ENCODE data around the gene ZFYVE16.
"Not testable (repeated sequence)": the region's sequence is repeated elsewhere in the genome, so short reads cannot be mapped to it uniquely, and the experiment has no call there.

Gene ZFYVE16

DNA sequence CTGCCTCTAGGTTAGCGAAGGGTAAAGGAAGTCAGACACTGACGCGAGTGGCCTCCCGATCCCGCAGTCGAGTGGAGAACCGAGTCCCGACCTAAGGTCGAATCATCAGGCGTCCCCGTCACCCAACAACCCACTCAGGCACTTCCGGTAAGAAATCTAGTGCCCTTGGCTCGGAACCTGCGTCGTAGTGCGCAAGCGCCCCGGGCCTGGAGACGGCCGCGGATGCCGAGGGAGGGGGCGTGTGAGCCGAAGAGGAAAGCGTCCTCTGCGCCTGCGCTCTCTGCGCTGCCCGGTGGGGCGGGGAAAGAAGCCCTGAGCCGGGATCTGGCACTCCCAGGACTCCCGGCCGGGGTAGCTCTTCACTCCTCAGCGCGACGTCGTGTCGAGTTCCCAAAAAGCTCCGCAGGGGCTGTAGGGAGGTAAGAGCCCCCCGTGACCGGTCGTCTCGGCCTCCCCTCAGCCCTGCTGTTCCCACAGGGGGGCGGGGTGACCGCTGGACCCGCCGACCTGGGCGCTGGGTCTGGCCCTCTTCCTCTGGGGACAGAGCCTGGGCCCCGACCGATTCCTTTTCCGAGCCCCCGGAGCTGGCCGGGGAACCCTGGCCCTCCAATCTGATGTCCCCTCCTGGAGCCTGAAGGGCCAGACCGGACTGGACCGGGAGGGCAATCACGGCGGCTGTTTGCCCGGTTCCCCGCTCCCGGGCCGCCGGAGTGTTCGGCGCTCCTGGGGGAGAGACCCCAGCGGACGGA is at the start of gene ZFYVE16:
TSS of gene ZFYVE16 (plus strand) at position 330 of the 749 bp plus-strand sequence. CDS start 26,084 bp downstream, outside the sequence.
- peak; percentile 92 for DNase-seq

DNA sequence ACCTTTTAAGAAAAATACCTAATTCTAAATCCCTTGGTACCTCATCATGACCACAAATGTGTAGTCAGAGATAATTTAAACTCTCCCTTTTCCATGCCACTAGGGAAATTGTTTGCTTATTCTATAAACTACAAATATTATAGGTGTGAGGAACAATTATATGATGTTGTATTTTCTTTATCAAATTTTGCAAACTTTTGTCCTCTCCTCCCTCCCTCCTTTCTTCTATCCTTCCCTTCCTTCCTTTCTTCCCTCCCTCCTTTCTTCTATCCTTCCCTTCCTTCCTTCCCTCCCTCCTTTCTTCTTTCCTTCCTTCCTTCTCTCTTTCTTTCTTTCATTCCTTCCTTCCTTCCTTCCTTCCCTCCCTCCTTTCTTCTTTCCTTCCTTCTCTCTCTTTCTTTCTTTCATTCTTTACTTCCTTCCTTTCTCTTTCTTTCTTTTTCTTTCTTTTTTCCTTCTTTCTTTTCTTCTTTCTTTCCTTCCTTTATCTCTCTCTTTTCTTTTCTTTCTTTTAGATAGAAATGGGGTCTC is 46.9 kb upstream of the ZFYVE16 start:
- no peak for DNase-seq

DNA sequence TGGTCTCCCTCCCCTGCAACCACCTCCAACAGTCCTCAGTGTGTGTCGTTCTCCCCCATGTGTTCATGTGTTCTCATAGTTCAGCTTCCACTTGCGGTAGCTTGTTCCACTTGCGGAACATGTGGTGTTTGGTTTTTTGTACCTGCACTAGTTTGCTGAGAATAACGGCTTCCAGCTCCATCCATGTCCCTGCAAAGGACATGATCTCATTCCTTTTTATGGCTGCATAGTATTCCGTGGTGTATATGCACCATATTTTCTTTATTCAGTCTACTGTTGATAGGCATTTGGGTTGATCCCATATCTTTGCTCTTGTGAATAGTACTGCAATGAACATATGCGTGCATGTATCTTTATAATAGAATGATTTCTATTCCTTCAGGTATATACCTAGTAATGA is 43.0 kb upstream of the ZFYVE16 start:
- DNase-seq = no peak

DNA sequence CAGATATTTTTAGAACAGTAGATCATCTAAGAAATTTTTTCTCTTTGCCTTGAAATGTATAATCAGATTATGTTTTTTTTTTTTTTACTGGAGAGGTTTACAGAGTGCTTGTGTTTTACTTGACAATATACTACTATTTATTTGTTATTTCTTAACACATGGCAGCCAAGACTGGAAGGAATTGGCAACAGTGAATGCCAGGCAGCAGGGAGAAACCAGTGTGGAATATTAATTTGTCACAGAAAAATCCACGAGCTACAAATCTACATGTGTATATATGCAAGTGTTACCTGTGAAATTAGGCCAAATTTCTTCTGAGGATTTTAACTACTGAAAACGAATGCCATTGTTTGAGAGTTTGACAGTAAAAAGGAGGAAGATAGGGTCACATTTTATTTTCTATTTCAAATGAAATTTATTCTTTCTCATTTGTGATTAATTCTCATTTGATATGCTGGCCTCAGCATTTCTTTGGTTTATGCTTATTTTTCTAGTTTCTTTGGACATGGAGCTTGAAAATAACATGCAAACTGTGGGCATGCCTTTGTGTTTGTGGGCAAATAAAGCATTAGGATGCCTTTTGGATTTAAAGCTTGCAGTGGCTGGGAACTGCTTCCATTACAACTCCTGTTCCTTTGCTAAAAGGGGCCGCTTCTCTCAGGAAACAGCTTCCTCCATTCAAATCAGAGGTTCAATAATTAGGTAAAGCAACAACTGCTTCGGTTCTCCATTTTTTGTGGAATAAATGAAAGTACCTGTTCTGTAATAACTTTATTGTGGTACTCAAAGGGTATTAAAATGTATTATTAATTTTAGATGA is 39.0 kb upstream of the ZFYVE16 start:
- DNase-seq = no peak

DNA sequence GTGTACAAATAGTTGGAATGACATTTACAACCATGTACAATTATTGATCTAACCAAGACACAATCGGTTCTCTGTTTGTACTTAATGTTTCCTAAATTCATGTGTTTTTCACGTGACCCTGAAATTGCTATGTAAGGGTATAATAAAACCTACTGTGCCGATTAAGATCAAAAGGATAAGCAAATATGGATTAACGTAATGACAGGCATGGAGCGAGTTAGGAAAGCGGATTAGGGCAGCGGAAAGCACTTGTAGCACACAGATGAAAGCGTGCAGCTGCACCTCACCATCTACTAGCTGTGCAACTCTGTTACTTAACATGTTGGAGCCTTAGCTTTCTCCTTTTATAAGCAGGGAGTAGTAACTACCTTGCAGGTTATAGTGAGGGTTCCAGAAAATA is 38.3 kb upstream of the ZFYVE16 start:
- DNase-seq = peak; percentile 45

DNA sequence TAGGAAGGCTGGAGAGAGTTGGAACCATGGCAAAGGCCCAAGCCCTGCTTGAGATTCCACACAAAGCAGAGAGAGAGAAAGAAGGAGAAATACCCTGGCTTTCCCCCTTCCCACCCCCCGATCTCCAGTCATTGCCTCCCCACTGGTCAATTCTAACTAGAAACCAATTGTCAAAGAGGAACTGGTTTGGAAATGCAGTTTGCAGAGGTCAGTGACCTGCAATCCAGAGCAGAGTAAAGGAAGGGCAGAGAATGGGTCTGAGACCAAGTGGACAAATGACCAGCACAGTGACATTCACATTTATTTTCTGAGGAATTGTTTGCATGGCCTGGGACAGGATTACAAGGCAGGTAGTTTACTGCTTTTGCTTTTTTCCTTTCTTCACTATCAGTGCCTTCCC is 37.5 kb upstream of the ZFYVE16 start:
- DNase-seq = no peak

DNA sequence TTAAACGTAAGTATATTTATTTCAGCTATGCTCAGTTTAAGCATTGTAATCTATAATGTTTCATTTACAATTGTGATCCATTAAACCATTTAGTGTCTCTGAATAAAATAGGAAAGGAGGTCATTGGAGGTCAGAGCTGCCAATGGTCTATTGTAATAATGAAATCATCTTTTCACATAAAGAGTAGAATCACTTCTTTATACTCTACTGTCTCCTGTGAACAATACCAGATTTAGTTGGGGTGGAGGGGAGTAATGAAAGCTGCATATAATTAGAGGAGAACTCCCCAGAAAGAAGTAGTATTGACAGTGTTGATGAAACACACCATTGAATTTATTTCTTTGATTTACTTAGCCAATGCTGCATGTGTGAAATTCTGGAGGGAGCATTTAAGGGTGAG is 35.1 kb upstream of the ZFYVE16 start:
- DNase-seq = no peak

DNA sequence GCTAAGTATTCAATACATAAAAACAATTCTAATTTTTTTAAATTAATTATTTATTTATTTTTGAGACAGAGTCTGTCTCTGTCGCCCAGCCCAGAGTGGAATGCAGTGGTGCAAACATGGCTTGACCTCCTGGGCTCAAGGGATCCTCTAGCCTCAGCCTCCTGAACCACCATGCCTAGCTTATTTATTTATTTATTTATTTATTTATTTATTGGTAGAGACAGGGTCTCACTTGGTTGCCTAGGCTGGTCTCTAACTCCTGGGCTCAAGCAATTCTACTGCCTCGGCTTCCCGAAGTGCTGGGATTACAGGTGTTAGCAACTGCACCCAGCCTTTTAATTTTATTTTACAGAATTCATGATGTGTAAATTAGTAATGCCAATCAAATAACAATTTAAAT is 33.7 kb upstream of the ZFYVE16 start:
- DNase-seq = no peak

DNA sequence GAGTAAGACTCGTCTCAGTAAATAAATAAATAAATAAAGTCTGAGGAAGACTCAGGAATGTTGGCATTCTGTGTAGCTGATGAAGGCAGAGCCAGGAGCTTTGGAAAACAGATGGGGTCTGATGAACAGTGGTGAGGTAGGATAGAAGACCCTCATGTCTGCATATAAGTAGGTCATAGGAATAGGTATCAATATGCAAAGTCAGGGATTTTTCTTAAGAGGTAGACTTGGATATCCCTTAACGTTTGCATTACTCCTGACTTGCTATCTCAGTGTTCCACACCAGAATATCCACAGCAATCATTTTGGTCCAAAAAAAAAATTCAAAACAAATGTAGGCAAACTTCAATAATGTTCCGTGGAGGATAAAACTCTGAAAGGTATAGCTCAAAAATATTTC is 31.3 kb upstream of the ZFYVE16 start:
- DNase-seq = no peak

DNA sequence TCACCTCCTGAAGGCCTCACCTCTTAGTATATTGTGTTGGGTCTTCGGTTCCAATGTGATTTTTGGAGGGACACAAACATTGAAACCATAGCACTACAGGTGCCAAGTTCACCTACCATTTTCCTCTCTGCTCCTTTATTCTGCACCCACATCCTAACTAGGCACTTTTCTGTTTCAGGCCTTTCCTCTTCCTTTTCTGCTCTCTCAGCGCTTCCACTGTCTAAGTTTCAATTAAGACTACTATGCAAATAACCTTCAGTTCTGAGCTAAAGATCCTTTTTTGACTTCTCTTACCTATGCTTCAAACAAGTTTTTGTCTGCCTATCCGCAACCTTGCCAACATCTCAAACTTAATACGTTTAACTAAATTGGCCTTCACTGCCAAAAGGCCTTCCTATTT is 25.4 kb upstream of the ZFYVE16 start:
- DNase-seq = no peak

DNA sequence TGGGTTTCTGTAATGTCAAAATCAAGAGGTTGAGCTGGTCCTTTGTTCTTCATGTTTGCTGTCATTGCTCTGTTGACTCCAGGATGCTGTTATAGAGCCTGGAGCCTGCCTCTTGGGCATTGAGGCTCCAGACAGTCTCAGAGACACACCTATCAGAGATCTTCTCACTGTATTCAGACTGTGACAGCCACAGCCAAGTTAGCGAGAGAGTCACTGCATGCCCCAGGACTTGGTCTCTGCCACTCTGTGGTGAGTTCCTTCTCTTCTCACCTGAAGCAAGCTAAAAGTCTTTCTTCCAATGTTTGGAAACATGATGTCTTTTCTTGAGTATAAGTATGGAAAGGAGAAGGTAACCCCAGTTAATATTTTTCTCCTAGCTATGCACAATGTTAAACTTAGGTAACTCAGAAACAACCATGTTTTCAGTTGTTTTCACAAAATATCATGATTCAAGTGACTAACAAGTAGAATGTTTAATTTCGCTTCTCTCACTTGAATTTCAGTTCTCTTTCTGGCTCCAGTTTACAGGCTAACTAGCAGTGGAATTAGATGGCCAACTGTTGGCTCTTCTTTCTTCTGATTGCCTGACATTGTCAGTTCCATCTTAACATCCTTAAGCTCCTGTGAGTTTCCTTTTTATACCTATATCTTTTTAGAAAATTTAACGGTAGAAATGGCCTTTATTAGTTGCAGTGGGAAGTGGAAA is 20.6 kb upstream of the ZFYVE16 start:
- DNase-seq = no peak

DNA sequence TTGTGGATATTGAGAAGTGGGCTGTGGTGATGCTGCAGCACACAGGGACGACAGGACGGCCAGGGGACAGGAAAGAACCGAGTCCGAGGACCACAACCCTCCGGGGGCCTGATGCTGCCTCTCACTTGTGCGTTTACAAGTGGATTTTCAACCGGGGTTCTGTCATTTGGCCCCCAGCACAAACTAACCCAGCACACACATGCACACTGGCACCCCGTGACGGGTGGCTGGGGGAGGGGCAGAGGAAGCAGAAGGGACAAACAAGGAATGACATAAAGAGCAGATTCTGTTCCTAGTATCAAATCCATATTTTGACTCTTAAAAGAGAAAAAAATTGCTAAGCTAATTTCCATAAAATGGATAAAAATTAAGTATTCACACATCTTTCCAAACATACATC is 18.3 kb upstream of the ZFYVE16 start:
- no peak for DNase-seq

DNA sequence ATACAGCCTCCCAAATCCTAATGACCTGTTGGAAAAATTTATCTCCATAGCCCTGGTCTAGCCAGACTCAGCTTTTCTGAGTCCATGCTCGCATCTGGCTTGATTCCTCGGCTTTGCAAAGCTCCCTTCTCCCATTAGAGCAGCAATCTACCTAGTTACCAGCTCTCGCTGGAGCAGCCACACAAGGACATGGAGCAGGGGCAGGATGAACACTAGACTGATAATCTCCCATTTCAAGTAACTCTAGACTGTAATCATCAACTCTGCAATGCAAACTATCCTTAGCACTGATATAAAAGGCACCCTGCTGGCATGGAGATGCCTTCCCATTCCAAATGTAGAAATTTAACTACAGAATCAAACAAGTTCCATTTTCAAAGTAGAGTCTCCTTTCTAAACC is 17.5 kb upstream of the ZFYVE16 start:
- peak; percentile 8 for DNase-seq

DNA sequence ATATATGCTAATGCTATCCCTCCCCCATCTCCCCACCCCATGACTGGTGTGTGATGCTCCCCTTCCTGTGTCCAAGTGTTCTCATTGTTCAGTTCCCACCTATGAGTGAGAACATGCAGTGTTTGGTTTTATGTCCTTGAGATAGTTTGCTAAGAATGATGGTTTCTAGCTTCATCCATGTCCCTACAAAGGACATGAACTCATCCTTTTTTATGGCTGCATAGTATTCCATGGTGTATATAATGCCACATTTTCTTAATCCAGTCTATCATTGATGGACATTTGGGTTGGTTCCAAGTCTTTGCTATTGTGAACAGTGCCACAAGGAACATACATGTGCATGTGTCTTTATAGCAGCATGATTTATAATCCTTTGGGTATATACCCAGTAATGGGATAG is 16.6 kb upstream of the ZFYVE16 start:
- DNase-seq = not testable (repeated sequence)

DNA sequence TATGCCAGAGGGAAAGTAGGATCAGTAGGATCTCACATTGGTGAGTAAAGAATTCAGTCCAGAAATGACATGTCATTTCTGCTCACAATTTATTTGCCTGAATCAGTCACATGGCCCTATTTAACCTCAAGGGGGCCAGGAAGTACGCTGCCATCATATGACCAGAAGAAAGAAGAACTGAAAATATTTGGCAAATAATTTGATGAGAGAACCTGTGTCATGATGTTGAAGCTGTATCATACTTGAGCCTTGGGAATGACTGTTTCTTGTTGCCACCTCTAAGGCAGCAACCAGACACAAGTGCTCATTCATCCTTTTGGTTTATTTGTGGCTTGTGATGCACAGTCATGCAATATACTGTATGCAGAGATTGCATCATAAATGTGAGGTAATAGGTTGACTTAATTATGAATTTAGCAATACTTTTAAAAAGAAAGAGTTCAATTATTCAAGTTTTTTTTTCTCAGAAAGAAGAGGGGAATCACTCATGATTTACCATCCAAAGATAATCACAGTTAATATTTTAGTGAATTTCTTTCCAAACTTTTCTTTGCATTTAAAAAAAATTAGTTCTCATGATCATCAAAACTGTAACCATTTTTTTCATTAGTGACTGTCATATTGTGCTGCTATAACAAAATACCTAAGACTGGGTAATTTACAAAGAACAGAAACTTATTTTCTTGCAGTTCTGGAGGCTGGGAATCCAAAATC is 8.2 kb upstream of the ZFYVE16 start:
- no peak for DNase-seq

DNA sequence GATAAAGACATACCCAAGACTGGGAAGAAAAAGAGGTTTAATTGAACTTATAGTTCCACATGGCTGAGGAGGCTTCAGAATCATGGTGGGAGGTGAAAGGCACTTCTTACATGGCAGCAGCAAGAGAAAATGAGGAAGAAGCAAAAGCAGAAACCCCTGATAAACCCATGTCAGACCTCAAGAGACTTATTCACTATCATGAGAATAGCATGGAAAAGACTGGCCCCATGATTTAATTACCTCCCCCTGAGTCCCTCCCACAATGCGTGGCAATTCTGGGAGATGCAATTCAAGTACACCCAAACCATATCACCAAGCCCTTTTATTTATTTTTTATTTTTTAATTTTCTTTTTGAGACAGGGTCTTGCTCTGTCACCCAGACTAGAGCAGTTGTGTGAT is 7.5 kb upstream of the ZFYVE16 start:
- not testable (repeated sequence) for DNase-seq

DNA sequence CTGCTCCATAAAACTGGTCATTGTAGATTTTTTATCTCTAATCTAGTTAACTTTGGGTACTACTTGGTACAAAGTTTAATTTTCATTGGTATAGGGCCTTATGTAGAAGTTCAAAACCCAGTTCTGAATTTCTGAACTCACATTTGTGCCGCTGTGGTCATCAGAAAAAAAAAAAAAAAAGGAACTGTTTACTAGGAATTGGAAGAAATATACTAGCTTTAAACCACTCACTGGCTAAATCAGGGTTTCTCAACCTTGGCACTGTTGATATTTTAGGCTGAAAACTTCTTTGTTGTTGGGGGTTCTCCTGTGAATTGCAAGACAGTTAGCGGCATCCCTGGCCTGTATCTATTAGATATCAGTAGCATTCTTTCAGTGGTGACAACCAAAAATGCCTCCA is 4.1 kb upstream of the ZFYVE16 start:
- no peak for DNase-seq

DNA sequence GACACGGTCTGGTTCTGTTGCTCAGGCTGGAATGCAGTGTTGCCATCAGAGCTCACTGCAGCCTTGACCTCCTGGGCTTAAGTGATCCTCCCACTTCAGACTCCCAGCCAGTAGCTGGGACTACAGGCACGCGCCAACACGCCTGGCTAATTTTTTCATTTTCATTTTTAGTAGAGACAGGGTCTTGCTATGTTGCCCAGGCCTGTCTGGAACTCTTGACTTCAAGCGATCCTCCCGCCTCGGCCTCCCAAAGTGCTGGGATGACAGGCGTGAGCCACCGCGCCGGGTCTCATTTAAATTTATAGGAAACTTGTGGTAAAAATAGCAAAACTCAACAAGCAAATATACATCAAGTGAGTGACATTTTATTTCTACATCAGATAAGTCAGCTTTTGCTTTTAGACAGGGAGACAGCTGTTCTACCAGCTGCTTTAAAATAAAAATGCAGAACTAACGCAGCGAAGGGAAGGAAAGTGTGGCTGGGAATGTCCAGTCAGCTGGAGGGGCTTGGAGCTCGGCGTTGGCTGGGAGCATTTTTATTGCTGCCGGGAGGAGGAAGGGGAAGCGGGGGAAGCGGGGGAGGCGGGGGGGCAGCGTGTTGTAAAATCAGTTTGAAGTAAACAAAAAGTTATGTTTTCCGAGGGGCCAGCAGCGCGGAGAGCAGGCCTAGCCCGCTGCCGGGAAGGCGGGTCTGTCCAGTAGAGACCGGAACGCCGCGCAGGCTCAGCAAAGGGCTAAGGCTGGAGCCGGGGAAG is 707 bp upstream of the ZFYVE16 start:
- DNase-seq = peak; percentile 73

DNA sequence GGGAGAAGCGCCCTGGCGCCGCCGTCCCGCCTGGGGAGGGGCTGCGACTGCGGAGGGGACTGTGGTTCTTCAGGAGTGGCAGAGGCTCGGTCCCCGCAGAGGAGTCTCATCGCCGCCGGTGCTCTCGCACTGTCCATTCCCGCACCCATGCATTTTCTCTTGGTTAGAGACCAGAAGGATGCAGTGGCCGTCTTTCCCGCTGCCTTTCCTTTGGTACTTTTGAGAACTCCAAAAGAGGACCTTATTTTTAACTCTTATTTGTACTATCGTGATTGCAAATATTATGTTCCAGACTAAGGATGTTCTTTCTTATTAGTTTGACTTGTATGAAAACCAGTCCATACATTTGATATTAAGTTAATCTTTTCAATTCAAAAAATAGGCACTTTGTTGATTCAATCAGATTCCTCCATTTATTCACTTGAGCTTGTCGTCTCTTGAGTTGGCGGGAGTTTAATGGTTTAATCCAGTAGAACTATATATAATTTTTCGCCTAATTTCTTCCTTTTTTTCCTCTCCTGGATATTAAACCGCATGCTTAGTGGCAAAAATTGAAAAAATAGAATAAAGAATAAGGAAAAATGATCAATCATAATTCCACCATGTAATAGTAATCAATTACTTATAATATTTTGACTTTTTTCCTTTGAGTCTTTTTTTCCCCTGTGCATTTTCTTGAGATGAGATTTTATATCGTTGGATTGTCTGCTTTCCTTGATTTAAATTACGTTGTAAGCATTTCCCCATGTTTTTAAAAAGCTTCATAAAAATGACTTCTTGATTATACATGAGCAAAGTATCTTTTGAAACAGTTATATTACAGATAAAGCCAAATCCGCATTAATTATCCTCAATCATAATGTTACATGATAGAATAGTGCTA is 861 bp downstream of the ZFYVE16 start:
- DNase-seq = peak; percentile 36

DNA sequence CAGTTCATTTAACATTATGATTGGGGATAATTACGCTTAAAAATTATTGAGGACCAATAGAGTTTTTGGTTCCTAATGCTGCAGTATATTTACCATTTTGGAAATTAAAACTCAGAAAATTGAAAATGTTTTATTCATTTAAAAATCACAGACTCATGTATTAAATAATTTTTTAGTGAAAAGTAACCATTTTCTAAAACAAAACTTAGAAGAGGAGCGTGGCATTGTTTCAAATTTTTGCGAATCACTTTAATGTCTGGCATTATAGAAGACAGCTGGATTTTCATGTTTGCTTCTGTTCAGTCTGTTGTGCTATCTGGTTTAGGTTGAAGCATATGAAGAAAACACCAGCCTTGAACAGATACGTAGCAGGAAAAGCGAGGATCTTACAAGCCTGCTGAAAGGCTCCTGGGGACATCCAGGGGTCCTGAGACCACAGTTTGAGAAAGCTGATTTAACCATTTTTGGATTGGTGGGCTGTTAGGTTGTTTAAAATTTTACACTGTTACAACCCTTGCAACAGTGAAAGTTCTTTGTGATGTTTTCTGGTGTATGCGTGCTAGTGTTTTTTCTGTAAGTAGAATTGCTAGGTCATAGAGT is 1.6 kb downstream of the ZFYVE16 start:
- DNase-seq = no peak

Data from NCI-H2227 treated with DMSO at 0.1 percent for 48 hours (cell line).